Ureter (tissue), 1 donor: Measurements from ENCODE around the gene ZNF747. TPM values are rescaled to one million over a fixed set of nuclear protein-coding genes. Genes with fewer than 3 reads are reported as not detected.
"Not testable (repeated sequence)": the region's sequence is repeated elsewhere in the genome, so short reads cannot be mapped to it uniquely, and the experiment has no call there.

Experiments
- DNase-seq: peaks from one replicate; pipeline ENCODE4 v3.0.0-alpha.2; 2020; ENCODE audit warnings: low spot score
- total RNA-seq: library from RNA; stranded (reverse); gene quantifications from one replicate; pipeline ENCODE4 v1.2.4, GENCODE V29; 2023
- donor health status: DM: yes; HTN: yes; CAD: no.

ZNF747 gene
- total RNA-seq, 1 donor from 2014 or later, result 10.4 TPM

GRCh38 chr16:30533748-30534367 is 800 bp downstream of the ZNF747 start:
- DNase-seq, result no peak

- no peak for DNase-seq
These were observed 1.5 kb downstream of the ZNF747 start for GRCh38 chr16:30533146-30533522.

DNA sequence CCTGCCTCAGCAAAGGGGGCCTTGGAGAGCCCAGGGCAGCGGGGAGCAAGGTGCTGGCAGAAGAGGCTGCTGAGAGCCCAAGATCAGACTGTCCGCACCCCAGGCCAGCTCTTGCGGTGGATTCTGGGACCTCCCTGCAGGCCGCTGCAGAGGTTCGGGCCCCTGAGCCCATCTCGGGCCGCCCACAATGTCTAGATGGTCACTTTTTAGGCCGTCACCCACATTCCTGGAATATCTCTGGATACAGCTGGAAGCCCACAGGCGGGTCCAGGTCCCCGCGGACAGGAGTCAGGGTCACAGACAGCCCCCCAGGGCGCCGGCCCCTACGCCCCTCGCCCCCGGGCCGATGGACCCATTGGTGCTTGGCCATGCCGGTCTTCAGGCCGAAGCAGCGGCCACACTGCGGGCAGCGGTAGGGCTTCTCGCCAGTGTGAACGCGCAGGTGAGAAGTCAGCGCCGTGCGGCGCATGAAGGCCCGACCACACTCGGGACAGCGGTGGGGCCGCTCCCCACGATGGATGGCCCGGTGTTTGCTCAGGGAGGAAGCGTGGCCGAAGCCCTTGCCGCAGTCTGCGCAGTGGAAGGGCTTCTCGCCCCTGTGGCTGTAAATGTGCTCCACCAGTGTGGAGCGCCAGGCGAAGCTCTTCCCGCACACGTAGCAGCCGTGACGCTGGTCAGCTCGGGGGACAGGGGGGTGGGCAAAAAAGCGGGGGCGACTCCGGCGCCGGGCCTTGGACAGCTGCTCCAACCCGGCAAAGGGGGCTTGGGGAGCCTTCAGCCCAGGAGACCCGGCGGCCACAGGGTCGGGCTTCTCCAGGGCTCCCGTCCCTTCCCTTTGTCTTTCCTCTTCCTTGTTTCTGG is 2.1 kb downstream of the ZNF747 start:
- no peak for DNase-seq

- no peak for DNase-seq
These were observed 4.3 kb downstream of the ZNF747 start for GRCh38 chr16:30530163-30531037.

DNA sequence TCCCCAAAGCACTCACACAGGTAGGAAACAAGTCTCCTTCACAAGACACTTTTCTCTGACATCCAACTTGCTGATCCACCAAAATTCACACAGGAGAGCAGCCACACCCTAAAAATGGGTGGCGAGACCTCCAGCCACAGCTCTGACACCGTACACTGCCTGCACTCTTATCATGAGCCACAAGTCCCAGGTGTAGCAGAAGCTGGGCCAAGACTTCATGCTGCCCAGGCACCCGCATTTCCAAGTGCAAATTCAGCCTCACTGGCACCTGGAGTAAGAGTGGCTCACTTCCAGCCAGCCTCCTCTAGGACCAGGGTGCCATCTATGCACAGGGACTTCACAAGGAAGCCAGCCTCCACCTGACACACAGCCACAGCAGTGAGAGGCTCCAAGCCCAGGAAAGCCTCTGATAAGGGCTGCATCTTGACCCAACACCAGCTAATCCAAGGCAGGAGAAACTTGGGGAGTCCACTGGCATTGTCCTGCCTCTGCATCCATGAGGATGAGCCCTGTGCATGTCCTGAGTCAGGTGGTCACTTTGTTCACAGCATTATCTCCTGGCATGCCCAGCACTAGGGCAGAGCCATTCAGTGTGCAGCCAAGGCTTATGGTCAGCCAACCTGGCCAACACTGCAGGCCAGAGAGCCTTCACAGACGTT is 5.7 kb downstream of the ZNF747 start:
- no peak for DNase-seq

DNA sequence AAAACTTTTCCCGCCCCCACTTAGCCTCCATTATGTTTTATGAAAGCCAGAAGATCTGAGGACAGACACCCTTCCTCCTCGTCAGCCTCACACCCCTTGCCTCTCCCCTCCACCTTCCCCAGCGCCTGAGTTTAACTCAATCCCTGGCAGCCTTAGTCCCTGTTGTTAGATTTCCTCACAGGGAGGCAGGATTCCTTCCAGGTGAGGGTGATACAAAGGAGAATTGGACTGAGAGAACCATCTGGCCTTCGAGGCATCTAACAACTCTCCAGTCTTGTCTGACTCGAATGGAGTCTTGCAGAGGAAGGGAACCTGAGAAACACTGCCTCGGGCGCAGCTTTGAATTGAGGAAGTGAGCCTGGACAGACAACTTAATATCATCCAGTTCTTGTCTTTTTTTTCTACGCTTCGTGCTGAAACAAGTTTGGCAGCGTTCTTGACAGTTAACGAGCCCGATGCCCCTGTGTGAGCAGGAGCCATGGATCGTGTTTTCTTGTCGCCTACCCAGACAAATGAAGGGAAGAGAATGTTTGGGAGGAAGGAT is 7.0 kb downstream of the ZNF747 start:
- peak; percentile 70 for DNase-seq

GRCh38 chr16:30526823-30527634 is 7.6 kb downstream of the ZNF747 start:
- peak; percentile 98 for DNase-seq

GRCh38 chr16:30526137-30526822 is 8.4 kb downstream of the ZNF747 start, which contains the start of gene ZNF768:
Gene ZNF768, minus strand, starts transcription at chr16:30526566. Its CDS starts 153 bp downstream, at chr16:30526413.
- no peak for DNase-seq

DNA sequence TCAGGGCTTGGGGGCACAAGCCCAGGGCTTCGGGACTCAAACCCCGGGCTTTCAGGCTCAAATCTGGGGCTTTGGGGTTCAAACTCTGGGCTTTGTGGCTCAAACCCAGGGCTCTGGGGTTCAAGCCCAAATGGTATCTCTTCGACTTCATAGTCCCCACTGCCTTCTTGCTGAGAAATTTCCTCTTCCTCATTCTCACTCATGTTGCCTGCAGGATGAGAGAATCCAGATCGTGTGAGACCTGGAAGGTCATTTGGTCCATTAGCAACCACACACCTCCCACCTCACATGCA is 8.9 kb downstream of the ZNF747 start:
- DNase-seq, result no peak

DNA sequence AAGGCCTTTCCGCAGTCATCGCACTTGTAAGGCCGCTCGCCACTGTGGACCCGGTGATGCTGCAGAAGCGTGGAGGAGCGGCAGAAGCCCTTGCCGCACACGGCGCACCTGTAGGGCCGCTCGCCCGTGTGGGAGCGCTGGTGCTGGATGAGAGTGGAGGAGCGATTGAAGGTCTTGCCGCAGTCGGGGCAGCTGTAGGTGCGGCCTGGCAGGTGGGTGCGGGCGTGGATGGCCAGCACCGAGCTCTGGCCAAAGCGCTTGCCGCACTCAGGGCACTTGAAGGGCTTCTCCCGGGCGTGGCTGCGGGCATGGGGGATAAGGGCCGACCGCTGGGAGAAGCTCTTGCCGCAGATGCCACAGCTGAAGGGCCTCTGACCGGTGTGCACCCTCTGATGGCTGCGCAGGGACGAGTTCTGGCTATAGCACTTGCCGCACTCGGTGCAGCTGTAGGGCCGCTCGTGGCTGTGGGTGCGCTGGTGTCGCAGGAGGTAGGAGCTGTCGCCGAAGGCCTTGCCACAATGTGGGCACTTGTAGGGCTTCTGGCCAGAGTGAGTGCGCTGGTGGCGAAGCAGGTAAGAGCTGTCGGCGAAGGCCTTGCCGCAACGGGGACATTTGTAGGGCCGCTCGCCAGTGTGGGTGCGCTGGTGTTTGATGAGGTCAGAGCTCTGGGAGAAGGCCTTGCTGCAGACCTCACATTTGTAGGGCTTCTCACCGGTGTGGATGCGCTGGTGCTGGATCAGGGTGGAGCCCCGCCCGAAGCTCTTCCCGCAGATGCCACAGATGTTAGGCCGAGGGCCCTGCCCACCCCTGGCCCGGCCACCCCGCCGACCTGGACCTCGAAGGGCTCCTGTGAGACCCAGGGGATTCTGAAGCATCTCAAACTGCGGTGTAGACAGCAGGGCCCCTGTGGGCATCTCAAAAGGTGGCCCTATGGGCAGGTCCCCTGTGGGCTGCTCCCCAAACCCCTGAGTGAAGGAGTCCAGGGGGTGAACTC is 9.8 kb downstream of the ZNF747 start:
- DNase-seq, result no peak

DNA sequence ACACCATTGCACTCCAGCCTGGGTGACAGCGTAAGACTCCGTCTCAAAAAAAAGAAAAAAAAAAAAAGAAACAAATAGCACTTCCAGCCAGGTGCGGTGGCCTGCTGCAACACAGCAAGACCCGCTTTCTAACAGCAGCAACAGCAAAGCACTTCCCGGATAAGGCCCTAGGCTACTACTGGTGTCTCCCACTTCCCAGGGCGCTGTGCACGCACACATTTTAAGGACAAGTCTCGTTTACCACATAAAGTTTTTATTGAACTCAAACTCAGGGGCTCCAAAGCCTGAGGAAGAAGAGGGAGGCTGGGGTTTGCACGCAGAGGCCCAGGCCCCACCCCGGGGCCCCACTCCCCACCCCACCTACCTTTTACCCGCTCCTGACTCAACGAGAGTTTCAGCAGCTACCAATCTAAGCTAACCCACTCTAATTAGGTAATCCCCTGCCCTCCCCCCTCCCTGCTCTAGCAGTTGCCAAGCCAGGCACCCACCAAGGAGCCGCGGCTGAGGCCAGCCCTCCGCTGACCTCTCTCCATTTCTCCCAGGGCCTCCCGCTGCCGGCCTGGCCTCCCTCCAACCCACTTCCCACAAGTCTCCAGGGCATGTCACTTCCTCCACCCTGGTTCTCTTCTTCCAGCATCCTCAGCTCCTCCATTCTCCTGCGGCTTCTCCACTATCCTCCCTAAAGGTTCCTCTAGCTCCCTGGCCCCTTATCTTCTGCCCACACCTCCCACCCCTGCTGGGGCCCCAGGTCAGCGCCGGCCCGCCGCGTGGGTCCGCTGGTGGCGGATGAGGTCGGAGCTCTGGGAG is 10.7 kb downstream of the ZNF747 start:
- no peak for DNase-seq

GRCh38 chr16:30522702-30523463 is 11.8 kb downstream of the ZNF747 start:
- not testable (repeated sequence) for DNase-seq

DNA sequence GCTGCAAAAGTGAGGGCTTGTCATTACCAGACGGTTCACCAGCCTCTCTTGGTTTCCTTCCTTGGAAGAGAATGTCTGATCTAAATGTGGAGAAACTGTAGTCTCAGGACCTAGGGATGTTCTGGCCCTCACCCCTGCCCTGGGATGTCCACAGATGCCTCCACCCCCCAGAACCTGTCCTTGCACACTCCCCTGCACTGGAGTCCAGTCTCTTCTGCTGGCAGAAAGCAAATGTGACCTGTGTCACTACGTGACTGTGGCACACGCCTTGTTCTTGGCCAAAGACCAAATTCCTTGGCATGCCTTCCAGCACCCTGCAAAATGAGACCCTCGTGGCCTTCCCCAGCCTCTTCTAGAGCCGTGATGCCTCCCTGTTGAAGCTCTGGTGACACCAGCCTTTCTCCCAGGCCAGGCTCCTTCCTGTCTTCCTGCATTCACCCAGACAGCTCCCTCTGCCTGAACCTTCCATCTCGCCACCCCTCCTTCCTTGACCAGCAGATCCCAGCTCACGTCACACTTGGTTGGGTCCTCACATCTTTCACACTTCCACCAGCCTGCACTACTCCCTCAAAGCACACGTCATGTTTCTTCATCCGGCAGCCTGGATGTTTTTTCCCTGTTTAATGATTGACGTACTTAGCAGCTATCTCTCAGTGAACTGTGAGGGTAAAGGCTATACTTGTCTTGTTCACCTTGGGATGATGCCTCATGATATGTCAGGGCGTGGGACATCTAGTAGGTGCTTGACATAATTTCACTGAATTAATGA is 12.6 kb downstream of the ZNF747 start:
- DNase-seq, result no peak

DNA sequence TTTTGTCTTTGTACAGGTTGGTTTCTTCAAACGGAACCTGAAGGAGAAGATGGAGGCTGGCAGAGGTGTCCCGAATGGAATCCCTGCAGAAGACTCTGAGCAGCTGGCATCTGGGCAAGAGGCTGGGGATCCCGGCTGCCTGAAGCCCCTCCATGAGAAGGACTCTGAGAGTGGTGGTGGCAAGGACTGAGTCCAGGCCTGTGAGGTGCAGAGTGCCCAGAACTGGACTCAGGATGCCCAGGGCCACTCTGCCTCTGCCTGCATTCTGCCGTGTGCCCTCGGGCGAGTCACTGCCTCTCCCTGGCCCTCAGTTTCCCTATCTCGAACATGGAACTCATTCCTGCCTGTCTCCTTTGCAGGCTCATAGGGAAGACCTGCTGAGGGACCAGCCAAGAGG is 13.2 kb downstream of the ZNF747 start:
- no peak for DNase-seq

- no peak for DNase-seq
These were observed 15.3 kb downstream of the ZNF747 start for GRCh38 chr16:30519120-30520049.
